Progenitor cell of endocrine pancreas (in vitro differentiated cells): Measurements from ENCODE around the gene SRSF1. TPM values are rescaled to one million over a fixed set of nuclear protein-coding genes. Genes with fewer than 3 reads are reported as not detected.

Experiments
- DNase-seq: peaks from one replicate; pipeline ENCODE4 v3.0.0; 2021; ENCODE audit warnings: low spot score; ENCODE audit not compliant: unreplicated experiment
- H3K27ac Mint-ChIP-seq: 2 replicates; pipeline ENCODE4 v1.8.0; 2021; ENCODE audit warnings: mild to moderate bottlenecking, moderate library complexity, mixed read lengths
- H3K27me3 Mint-ChIP-seq: 2 replicates; pipeline ENCODE4 v1.8.0; 2021; ENCODE audit warnings: mixed read lengths
- H3K36me3 Mint-ChIP-seq: 2 replicates; pipeline ENCODE4 v1.8.0; 2022; ENCODE audit warnings: mixed read lengths; ENCODE audit not compliant: insufficient read depth
- H3K4me1 Mint-ChIP-seq: 2 replicates; pipeline ENCODE4 v1.8.0; 2021; ENCODE audit warnings: low read depth, mixed read lengths
- H3K4me3 Mint-ChIP-seq: 2 replicates; pipeline ENCODE4 v1.8.0; 2021; ENCODE audit warnings: low read depth, mild to moderate bottlenecking, moderate library complexity, mixed read lengths
- H3K9me3 Mint-ChIP-seq: 2 replicates; pipeline ENCODE4 v1.8.0; 2021; ENCODE audit warnings: low read depth, mixed read lengths
- CTCF ChIP-seq: fragments of 200-600 bp; sonication (generic); IDR thresholded peaks from one replicate; pipeline ENCODE4 v1.5.0; 2021; ENCODE audit warnings: antibody characterized with exemption, mild to moderate bottlenecking; ENCODE audit not compliant: unreplicated experiment
- total RNA-seq: library from RNA; stranded (reverse); gene quantifications from 2 replicates; pipeline ENCODE4 v1.2.1, GENCODE V29; 2021

SRSF1 gene
- total RNA-seq, 1 donor from 2014 or later: 326 TPM

GRCh38 chr17:57997085-57997809 lies 9.8 kb downstream of the SRSF1 start:
- H3K27ac Mint-ChIP-seq: peak overlapping the region; percentile 49
- H3K36me3 Mint-ChIP-seq: peaks cover 7% of the 10 kb centered on the region
- TF ChIP-seq CTCF: no peak

DNA sequence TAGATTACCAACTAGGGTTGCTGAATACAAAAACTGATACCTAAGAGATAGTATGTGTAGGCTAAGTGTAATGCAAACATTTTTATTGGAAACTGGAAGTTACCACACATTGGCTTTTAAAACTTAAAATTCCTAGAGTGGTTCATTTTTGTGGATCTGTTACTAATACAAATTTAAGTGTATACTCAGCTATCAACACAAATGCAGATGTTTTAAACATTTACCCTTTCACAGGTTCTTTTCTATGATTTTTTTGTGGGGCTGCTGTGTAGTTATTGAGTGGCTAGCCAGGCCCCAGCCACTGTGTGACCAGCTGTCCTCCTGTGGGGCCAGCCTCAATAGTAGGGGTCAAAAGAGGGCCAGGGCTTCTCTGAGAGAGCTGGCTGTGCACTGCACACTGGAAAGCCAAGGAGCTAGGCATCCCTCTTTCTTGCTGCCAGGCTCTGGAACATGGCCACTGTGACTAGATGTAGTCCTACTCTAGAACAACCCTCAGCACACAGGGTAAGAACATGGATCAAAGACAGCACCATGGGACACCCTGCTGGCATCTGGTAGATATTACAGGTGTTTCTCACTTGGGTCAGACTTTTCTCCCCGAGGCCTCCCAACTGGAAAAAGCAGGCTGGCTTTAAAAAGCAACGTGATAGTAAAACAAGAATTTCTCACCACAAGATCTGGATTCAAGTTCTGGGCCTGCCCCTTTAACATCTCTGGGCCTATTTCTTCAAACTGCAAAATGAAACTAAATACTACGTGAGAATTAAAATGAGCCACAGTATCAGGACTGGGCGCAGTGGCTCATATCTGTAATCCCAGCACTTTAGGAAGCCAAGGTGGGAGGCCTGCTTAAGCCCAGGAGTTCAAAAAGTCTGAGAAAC lies 11.7 kb downstream of the SRSF1 start:
- TF ChIP-seq CTCF: peak; percentile 72
- no peaks in the 10 kb centered on the region for H3K9me3 Mint-ChIP-seq
- no peaks in the 10 kb centered on the region for H3K27me3 Mint-ChIP-seq
- peaks cover 45% of the 10 kb centered on the region for H3K4me1 Mint-ChIP-seq
- DNase-seq: peak; percentile 27
- H3K27ac Mint-ChIP-seq: peak overlapping the region; percentile 13
- H3K36me3 Mint-ChIP-seq: peaks cover 7% of the 10 kb centered on the region
- H3K4me3 Mint-ChIP-seq: no peak overlapping the region

More at GRCh38 chr17:57997085-57997809, 9.8 kb downstream of the SRSF1 start:
- Mint-ChIP-seq H3K9me3 (no peaks in the 10 kb centered on the region), H3K27me3 (no peaks in the 10 kb centered on the region), H3K4me1 (peaks cover 33% of the 10 kb centered on the region), H3K4me3 (no peak overlapping the region)
- DNase-seq: no peak

GRCh38 chr17:57994436-57994835 lies 12.6 kb downstream of the SRSF1 start:
- no peak for TF ChIP-seq CTCF
- Mint-ChIP-seq H3K4me3 (no peak overlapping the region), H3K27ac (no peak overlapping the region), H3K9me3 (no peaks in the 10 kb centered on the region), H3K27me3 (no peaks in the 10 kb centered on the region), H3K36me3 (peaks cover 7% of the 10 kb centered on the region), H3K4me1 (peaks cover 52% of the 10 kb centered on the region)
- no peak for DNase-seq

DNA sequence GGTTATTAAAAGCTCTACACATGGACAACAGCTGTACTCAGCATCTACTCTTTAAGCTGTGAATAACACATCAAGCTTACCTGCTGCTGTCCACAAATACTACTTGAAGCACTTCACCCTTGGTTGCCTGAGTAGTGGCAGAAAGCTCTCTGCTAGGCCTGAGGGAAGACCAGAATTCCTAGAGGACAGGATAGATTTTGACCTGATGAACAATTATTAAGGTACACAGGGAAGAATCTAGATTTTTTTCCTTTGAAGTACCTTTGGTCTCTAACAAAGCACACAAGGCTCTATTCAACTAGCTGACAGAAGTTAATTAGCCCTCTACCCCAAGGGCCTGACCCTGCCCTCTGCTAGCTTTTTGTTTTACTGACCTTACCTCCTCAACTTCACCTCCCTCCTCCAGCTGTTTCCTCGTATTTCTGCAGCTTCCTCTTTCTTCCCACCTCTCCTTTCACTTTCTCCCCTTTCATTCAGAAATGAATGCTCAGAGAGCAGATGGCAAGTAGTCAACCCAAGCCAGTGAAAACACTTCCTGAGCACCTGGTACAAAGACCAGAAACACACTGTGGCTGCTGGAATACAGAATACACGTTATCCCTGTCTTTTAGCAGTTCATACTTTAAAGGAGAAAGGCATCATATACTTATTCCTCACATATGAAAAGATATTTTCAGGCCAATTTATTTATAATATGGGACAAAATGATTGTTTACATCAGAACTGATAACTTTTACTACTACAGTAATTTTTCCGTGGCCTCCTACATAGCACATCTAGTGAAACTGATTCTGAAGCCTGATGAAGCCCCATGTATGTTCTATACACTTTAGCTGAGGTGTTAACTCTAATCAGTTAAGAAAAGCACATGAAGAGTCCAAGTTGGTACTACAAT lies 13.3 kb downstream of the SRSF1 start:
- Mint-ChIP-seq H3K9me3 (no peaks in the 10 kb centered on the region), H3K4me3 (no peak overlapping the region), H3K27me3 (no peaks in the 10 kb centered on the region), H3K36me3 (peaks cover 4% of the 10 kb centered on the region), H3K4me1 (peaks cover 59% of the 10 kb centered on the region), H3K27ac (peak overlapping the region; percentile 39)
- DNase-seq: no peak
- no peak for TF ChIP-seq CTCF

DNA sequence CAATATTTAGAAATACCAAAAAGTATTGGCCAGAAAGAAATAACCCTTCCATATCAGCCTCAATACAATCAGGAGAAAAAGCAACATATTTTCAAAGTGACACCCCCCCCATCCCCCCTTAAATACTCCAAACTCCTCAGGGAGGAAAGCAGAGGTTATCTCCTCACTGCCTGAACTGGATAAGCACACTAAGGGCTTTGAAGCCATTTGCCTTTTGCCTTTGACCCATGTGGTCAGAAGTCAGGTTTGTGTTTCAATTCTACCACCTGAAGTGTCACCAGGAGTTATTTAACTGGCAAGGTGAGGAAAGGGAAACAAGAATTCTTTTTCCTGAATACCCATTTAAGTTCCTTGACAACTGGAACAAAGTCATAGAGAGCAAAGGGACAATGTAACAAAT lies 15.5 kb downstream of the SRSF1 start:
- H3K27ac Mint-ChIP-seq: peak overlapping the region; percentile 46
- no peak overlapping the region for H3K4me3 Mint-ChIP-seq
- H3K27me3 Mint-ChIP-seq: no peaks in the 10 kb centered on the region
- H3K36me3 Mint-ChIP-seq: no peaks in the 10 kb centered on the region
- TF ChIP-seq CTCF: no peak
- H3K9me3 Mint-ChIP-seq: no peaks in the 10 kb centered on the region
- peaks cover 62% of the 10 kb centered on the region for H3K4me1 Mint-ChIP-seq
- no peak for DNase-seq
